Fibroblast of skin of right quadriceps (primary cell): ENCODE results near the gene ASIC3.
"Not testable (repeated sequence)": the region's sequence is repeated elsewhere in the genome, so short reads cannot be mapped to it uniquely, and the experiment has no call there.

ENCODE experiments used
- DNase-seq: peaks from one replicate; pipeline ENCODE4 v3.0.0-alpha.2; 2013

ASIC3 gene

DNA sequence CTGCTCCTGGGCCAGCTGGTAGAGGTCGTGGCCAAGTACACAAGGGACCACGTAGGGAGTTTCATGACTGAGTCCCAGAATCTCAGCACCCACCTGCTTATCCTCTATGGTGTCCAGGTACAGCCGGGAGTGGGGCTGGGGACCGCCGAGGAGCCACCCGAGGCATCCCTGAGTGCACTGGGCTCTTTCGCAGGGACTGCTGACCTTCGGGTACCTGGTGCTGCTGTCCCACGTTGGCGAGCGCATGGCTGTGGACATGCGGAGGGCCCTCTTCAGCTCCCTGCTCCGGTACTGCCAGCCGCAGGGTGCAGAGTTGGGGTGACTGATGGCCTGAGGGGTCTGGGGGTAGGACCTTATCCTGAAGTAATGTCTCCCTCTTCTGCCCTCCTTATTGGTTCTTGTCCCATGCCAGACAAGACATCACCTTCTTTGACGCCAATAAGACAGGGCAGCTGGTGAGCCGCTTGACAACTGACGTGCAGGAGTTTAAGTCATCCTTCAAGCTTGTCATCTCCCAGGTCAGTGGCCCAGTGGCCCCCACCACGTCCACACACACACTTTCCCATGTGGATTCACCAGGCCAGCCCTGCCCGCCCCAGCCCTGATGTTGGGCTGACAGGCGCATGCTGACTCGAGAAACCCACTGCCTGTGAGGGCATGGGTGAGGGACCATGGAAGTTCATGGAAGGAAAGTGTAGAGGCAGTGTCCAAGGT lies 13.9 kb upstream of the ASIC3 start:
- DNase-seq: no peak

DNA sequence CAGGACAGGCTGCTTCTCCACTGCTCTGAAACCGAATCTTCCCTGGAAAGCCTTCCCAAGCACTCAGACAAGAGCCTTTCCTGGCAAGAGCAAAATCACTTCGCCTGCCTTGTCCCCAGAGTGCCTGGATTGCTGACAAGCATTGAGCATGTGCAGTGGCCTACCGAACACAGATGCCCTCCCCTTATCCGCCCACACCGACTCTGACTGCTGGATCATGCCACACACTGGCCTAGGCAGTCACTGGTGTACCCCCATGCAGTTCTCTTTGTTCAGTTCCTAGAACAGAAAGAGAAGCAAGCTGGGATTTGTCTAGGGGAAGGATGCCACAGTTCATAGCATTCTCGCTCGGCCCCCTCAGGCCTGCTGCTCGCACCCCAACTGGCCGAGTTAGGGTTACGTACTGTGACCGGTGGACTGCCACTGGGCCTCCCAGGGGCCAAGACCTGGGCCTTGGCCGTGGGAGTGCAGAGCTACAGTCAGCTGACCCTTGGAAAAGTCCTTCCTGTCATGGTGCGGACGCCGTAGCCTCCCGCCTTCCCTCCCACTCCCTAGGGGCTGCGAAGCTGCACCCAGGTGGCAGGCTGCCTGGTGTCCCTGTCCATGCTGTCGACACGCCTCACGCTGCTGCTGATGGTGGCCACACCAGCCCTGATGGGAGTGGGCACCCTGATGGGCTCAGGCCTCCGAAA lies 13.2 kb upstream of the ASIC3 start:
- no peak for DNase-seq

DNA sequence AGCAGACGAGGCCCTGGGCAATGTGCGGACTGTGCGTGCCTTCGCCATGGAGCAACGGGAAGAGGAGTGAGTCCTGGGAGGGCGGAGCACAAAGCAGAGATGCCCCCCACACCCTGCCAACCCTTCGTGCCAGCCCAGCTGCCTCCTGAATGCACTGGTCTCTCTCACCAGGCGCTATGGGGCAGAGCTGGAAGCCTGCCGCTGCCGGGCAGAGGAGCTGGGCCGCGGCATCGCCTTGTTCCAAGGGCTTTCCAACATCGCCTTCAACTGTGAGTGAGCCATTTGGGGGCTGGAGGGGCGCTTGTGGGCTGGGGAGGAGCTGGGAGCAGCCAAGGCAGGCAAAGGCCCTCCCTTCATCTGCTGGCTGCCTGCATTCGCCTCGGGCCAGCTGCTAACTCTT lies 12.4 kb upstream of the ASIC3 start:
- no peak for DNase-seq

GRCh38 chr7:151038951-151039849 lies 9.1 kb upstream of the ASIC3 start:
- DNase-seq: peak; percentile 90

GRCh38 chr7:151039850-151040548 lies 8.3 kb upstream of the ASIC3 start:
- no peak for DNase-seq

- DNase-seq: no peak
These were observed 7.5 kb upstream of the ASIC3 start for GRCh38 chr7:151040616-151041375.

GRCh38 chr7:151043449-151043848 lies 4.9 kb upstream of the ASIC3 start:
- not testable (repeated sequence) for DNase-seq

- no peak for DNase-seq
These were observed 4.4 kb upstream of the ASIC3 start for GRCh38 chr7:151043959-151044358.

DNA sequence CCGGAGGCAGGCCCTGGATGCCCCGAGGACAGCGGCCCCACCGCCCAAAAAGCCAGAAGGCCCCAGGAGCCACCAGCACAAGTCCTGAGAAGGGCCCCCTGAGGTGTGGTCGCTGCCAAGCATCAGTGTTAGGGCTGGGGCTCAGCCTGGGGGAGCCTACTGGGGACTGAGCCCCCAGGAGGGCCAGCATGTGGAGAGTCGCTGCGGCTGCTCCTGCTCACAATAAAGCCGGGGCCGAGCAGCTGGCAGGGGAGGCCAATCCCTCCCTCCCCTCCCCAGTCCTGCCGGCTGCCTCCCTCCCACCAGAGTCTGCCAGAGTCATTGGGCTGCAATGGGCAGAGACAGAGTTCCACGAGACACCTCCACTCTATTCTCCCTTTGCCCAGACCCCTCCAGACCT lies 3.1 kb upstream of the ASIC3 start:
- DNase-seq: no peak

DNA sequence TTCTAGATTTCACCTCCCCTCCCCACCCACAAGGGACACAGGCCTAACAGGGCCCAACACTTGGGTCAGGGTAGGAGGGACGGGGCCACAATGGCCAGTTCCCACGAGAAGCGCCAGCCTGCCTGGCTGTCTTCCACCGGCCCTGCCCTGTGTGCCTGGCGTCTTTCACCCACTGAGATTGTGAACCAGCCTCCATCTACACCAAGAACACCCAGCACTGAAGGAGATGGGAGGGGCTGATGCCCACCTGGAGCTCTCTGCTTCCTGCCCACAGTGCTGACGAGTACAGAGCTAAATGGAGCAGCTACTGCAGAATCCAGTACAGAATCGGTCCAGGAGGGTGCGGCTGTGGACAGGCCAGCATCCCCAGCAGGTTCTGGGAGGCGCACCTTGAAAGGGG lies 2.4 kb upstream of the ASIC3 start:
- DNase-seq: no peak

- peak; percentile 63 for DNase-seq
These were observed 1.4 kb upstream of the ASIC3 start for GRCh38 chr7:151046603-151047573.

DNA sequence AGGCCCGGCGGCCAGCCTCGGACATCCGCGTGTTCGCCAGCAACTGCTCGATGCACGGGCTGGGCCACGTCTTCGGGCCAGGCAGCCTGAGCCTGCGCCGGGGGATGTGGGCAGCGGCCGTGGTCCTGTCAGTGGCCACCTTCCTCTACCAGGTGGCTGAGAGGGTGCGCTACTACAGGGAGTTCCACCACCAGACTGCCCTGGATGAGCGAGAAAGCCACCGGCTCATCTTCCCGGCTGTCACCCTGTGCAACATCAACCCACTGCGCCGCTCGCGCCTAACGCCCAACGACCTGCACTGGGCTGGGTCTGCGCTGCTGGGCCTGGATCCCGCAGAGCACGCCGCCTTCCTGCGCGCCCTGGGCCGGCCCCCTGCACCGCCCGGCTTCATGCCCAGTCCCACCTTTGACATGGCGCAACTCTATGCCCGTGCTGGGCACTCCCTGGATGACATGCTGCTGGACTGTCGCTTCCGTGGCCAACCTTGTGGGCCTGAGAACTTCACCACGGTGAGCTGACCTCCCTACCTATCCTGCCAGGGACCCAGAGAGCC lies 656 bp downstream of the ASIC3 start:
- no peak for DNase-seq

DNA sequence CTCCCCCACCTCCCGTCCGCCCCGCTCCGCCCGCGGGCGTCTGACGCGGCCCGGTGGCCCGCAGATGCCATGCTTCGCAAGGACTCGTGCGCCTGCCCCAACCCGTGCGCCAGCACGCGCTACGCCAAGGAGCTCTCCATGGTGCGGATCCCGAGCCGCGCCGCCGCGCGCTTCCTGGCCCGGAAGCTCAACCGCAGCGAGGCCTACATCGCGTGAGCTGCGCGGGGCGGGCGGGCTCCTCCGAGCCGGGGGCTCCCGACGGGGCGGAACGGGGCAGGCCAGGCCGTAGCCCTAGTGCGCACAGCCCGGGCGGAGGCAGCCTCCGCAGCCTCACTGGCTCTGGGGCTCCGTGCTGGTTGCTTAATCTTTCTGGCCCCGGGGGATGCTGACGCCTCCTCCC lies 2.8 kb downstream of the ASIC3 start:
- peak; percentile 66 for DNase-seq

DNA sequence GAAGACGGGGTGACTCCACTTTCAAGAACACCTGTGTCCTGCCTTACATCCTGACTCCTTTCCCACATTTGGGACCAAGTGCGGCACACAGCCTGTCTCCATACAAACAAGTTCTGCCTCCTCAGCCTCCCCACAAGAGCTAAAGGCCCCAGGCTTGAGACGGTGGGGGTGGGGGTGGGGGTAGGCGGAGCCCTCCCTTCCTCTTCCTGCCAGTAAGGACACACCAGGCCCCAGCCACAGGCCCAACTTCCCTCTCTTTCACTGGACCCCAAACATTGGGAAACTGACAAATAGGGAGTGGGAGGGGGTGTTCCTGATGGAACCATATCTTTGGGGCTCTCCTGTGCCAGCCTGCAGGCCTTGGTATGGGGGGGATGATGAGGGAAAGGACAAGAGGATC lies 4.8 kb downstream of the ASIC3 start:
- no peak for DNase-seq

DNA sequence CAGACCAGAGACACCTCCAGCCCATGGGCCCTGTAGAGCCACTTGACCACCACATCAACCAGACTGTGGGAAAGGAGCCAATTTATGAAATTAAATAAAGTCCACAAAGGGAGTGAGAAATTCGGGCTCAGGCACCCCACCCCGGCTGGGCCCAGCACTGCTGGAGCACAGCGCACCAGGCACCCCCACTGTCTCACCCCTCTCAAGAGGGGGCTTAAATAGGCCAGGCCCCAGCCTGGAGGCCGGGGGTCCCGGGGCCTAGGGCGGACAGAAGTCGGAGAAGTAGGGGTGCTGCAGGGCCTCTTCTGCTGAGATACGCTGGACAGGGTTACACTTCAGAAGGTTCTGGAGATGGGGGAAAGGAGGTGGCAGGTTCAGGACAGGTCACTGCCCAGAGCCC lies 5.4 kb downstream of the ASIC3 start:
- DNase-seq: no peak

DNA sequence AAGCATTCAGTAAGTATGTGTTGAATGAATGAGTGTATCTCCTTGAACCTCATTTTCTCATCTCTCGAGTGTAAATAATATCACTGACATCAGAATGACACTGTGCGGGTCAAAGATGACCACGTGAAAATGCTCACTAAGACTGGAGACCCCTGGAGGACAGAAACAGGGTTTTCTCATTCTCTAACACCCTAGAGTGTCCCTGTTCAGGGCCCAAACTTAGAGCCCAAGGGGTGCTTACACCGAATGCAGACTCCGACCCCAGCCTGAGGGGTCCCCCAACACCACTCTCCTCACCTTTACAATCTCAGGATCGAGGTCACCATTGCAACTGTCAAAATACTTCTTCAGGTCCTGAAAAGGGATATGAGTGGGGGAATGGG lies 7.9 kb downstream of the ASIC3 start:
- DNase-seq: no peak

DNA sequence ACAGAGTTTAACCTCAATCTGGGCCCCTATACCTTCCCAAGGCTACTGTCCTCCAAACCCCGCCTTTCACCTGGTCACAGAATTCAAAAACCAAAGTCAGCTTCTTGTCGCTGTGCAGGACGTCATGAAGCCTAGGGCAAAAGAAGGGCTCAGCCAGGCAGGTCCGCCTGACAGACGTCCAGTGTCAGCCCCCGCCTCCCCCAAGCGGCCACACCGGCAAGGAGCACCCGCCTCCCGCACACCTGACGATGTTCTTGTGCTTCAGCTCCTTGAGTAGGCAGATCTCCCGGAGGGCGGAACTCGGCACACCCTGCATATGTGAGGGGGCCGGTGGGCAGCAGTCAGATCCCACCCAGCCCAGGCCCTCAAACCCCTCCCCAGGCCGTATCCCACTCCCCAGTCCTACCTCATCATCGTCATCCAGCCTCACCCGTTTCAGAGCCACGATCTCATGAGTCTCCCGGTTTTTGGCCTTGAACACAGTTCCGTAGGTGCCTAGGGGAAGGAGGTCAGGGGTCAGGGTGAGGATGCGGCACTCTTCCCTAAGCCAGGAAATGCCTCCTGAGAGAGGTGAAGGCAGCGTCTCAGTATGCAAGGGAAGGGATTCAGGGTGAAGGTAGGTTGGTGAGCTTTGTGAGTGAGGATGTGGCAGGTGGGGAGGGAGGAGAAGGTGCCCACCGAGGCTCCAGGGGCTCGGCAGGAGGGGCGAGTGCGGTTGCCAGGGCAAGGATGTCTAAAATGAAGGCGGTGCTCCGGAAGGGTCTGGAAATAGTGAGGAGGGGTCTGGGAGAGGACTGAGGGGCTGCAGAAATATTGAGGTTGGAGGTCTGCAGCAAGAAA lies 8.6 kb downstream of the ASIC3 start:
- no peak for DNase-seq

DNA sequence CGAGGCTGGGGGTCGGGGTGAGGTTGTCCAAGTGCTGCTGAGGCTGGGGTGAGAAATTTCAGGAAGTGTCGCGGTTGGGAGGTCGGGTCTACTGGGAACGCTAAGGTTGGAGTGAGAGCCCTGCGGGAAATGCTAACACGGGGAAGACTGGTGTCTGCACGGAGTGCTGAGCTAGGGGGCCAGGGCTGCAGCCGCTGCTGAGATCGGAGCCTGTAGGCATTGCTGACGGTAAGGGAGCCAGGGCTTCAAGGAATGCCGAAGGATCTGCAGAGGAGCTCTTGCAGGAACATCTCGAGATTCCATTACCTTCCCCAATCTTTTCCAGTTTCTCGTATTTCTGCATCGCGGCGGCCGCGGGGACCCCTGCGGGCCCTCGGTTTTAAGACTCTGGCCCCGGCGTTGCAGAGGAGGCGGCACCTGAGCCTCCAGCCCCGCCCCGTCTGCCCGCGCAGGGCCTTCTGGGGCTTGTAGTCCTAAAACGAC lies 9.2 kb downstream of the ASIC3 start, which contains the start of gene CDK5:
TSS of gene CDK5 (minus strand) at position 392 of the 483 bp plus-strand sequence. CDS start at position 343, 49 bp downstream.
- DNase-seq: no peak

- DNase-seq: peak; percentile 100
These were observed 9.9 kb downstream of the ASIC3 start for GRCh38 chr7:151057989-151058780.
